ENCODE measurements around the gene NFATC2.

The NFATC2 gene

GRCh38 chr20:51428401-51429143, 113.9 kb downstream of the NFATC2 start:
- Histone ChIP-seq H3K9ac (ENCODE audit: low read length in 2 of 2) (peak overlapping the region in 1 of 2 donors; percentile 60), H3K27ac (ENCODE audit: low read length) (peak overlapping the region; percentile 80), H3K9me3 (ENCODE audit: control insufficient read depth in 2 of 2, low read length in 2 of 2) (no peaks in the 10 kb centered on the region), H3K4me1 (ENCODE audit: control insufficient read depth, insufficient read depth, low read length) (peaks cover 23% of the 10 kb centered on the region), H3K27me3 (ENCODE audit: control insufficient read depth in 1 of 2, insufficient read depth in 2 of 2, low read length in 2 of 2) (no peaks in the 10 kb centered on the region), H3K4me3 (ENCODE audit: low read length in 2 of 2) (peak overlapping the region; percentile 21 to 44), H3K36me3 (ENCODE audit: control insufficient read depth in 2 of 2, insufficient read depth in 2 of 2, low read length in 2 of 2) (peaks cover 0 to 4% of the 10 kb centered on the region in 2 donors)

- Histone ChIP-seq H3K36me3 (ENCODE audit: control insufficient read depth in 2 of 2, insufficient read depth in 2 of 2, low read length in 2 of 2) (peaks cover 0 to 3% of the 10 kb centered on the region in 2 donors), H3K4me1 (ENCODE audit: control insufficient read depth, insufficient read depth, low read length) (peaks cover 23% of the 10 kb centered on the region), H3K27me3 (ENCODE audit: control insufficient read depth in 1 of 2, insufficient read depth in 2 of 2, low read length in 2 of 2) (no peaks in the 10 kb centered on the region), H3K27ac (ENCODE audit: low read length) (peak overlapping the region; percentile 80), H3K4me3 (ENCODE audit: low read length in 2 of 2) (peak overlapping the region; percentile 29 to 44), H3K9me3 (ENCODE audit: control insufficient read depth in 2 of 2, low read length in 2 of 2) (no peaks in the 10 kb centered on the region), H3K9ac (ENCODE audit: low read length in 2 of 2) (peak overlapping the region; percentile 60 to 75)
Measured at GRCh38 chr20:51427651-51428291, 114.7 kb downstream of the NFATC2 start.

GRCh38 chr20:51426718-51427650, 115.5 kb downstream of the NFATC2 start:
- H3K9ac ChIP-seq (ENCODE audit: low read length in 2 of 2) = no peak overlapping the region
- peak overlapping the region; percentile 80 for H3K27ac ChIP-seq (ENCODE audit: low read length)
- H3K27me3 ChIP-seq (ENCODE audit: control insufficient read depth in 1 of 2, insufficient read depth in 2 of 2, low read length in 2 of 2) = no peaks in the 10 kb centered on the region
- H3K4me3 ChIP-seq (ENCODE audit: low read length in 2 of 2) = no peak overlapping the region
- no peaks in the 10 kb centered on the region for H3K9me3 ChIP-seq (ENCODE audit: control insufficient read depth in 2 of 2, low read length in 2 of 2)
- peaks cover 23% of the 10 kb centered on the region for H3K4me1 ChIP-seq (ENCODE audit: control insufficient read depth, insufficient read depth, low read length)
- H3K36me3 ChIP-seq (ENCODE audit: control insufficient read depth in 2 of 2, insufficient read depth in 2 of 2, low read length in 2 of 2) = peaks cover 0 to 2% of the 10 kb centered on the region in 2 donors

DNA sequence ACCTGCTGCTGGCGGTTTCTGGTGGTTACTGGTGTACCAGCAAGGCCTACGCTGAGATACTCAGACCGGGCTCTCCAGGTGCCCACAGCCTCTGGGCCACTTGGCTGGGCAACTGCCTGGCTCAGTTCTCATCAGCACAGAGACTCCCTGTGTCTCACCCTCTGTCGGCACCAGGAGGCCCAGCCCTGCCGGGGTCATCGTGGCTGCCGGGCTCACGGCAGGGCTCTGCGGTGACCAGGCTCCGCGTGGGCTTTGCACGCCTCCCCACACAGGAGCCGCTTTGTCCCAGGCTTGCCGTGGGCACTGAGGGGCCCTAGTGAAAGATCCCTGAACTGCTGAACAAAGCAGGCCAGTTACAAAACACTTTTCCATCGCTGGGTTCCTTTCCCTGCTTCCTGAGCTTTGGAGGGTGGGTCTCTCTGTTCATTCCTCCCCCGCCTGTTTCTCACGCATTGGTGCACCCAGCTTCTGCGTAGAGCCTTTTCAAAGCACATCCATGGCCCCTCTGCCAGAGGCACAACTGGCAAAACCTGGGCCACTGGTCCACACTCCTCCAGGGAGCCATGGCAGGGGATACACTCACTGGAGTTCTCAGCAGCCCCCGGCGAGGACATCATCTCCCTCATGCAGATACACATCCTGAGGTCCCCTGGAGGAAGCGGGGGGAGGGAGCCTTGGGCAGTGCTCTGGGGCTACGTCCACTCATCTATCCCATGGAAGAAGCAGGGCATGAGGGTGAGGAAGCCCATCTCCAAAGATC, 117.0 kb downstream of the NFATC2 start:
- H3K27me3 ChIP-seq (ENCODE audit: control insufficient read depth in 1 of 2, insufficient read depth in 2 of 2, low read length in 2 of 2) = no peaks in the 10 kb centered on the region
- no peaks in the 10 kb centered on the region for H3K9me3 ChIP-seq (ENCODE audit: control insufficient read depth in 2 of 2, low read length in 2 of 2)
- no peaks in the 10 kb centered on the region for H3K36me3 ChIP-seq (ENCODE audit: control insufficient read depth in 2 of 2, insufficient read depth in 2 of 2, low read length in 2 of 2)
- peaks cover 23% of the 10 kb centered on the region for H3K4me1 ChIP-seq (ENCODE audit: control insufficient read depth, insufficient read depth, low read length)
- no peak overlapping the region for H3K9ac ChIP-seq (ENCODE audit: low read length in 2 of 2)
- H3K27ac ChIP-seq (ENCODE audit: low read length) = no peak overlapping the region
- H3K4me3 ChIP-seq (ENCODE audit: low read length in 2 of 2) = no peak overlapping the region

DNA sequence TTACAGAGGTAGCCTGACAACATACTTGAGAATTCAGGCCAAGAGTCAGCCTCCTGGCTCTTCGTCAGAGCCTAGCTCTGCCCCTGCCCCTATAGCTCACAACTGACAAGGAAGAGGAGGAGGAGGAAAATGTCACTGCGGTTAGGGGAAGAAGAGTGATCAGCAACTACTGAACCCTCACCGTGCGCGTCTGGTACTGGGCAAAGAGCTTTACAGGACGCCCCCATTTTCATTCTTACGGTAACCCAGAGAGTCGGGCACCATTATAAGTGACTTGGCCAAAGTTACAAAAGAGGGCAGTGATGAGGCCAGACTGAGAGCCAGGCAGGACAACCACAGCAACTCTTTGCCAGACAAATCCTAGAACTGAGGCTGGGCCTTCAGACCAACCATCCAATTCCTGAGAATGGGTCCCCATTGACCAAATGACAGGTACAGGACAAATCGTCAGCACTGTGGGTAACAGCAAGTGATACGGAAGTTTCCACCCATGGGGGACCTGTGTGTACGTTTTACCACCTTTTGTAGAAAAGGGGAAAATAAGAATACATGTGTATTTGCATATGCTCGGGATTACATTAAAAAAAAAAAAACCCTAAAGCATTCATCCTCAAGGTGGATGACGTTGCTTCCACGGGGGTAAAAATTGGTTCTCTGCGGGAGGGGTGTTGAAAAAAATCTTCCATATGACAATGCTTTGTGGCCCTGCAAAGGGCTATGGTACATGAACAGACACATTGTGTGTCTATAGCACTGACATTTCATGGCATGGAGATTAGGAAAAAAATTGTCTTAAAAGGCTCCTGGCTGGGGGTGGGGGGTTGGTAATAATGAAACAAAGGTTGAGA, 118.0 kb downstream of the NFATC2 start:
- Histone ChIP-seq H3K36me3 (ENCODE audit: control insufficient read depth in 2 of 2, insufficient read depth in 2 of 2, low read length in 2 of 2) (no peaks in the 10 kb centered on the region), H3K4me1 (ENCODE audit: control insufficient read depth, insufficient read depth, low read length) (peaks cover 23% of the 10 kb centered on the region), H3K4me3 (ENCODE audit: low read length in 2 of 2) (no peak overlapping the region), H3K27ac (ENCODE audit: low read length) (no peak overlapping the region), H3K9me3 (ENCODE audit: control insufficient read depth in 2 of 2, low read length in 2 of 2) (no peaks in the 10 kb centered on the region), H3K9ac (ENCODE audit: low read length in 2 of 2) (no peak overlapping the region), H3K27me3 (ENCODE audit: control insufficient read depth in 1 of 2, insufficient read depth in 2 of 2, low read length in 2 of 2) (no peaks in the 10 kb centered on the region)

DNA sequence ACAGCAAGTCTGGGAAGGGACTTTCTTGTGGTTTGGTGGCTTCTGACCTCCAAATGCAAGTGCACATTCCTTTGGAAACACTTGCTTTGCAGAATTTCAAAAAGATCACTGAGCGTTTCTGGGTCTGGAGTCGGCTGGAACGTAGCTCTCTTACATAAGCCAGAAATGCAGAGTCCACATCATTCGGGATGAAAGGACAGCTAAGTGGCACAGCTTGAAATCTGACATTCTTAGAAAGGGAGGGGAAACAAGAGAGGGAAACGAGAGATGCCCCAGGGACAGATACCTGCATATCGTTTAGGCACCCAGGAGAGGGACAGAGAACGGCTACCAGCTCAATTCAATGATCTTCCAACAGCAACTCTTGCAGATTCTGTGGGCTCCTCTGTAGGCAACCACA, 118.7 kb downstream of the NFATC2 start:
- Histone ChIP-seq H3K36me3 (ENCODE audit: control insufficient read depth in 2 of 2, insufficient read depth in 2 of 2, low read length in 2 of 2) (no peaks in the 10 kb centered on the region), H3K9me3 (ENCODE audit: control insufficient read depth in 2 of 2, low read length in 2 of 2) (no peaks in the 10 kb centered on the region), H3K4me1 (ENCODE audit: control insufficient read depth, insufficient read depth, low read length) (peaks cover 16% of the 10 kb centered on the region), H3K4me3 (ENCODE audit: low read length in 2 of 2) (no peak overlapping the region), H3K9ac (ENCODE audit: low read length in 2 of 2) (no peak overlapping the region), H3K27ac (ENCODE audit: low read length) (no peak overlapping the region), H3K27me3 (ENCODE audit: control insufficient read depth in 1 of 2, insufficient read depth in 2 of 2, low read length in 2 of 2) (no peaks in the 10 kb centered on the region)

- Histone ChIP-seq H3K4me1 (ENCODE audit: control insufficient read depth, insufficient read depth, low read length) (peaks cover 11% of the 10 kb centered on the region), H3K9me3 (ENCODE audit: control insufficient read depth in 2 of 2, low read length in 2 of 2) (no peaks in the 10 kb centered on the region), H3K27ac (ENCODE audit: low read length) (no peak overlapping the region), H3K36me3 (ENCODE audit: control insufficient read depth in 2 of 2, insufficient read depth in 2 of 2, low read length in 2 of 2) (no peaks in the 10 kb centered on the region), H3K9ac (ENCODE audit: low read length in 2 of 2) (no peak overlapping the region), H3K4me3 (ENCODE audit: low read length in 2 of 2) (no peak overlapping the region), H3K27me3 (ENCODE audit: control insufficient read depth in 1 of 2, insufficient read depth in 2 of 2, low read length in 2 of 2) (no peaks in the 10 kb centered on the region)
Measured at GRCh38 chr20:51423290-51423667, 119.2 kb downstream of the NFATC2 start.

DNA sequence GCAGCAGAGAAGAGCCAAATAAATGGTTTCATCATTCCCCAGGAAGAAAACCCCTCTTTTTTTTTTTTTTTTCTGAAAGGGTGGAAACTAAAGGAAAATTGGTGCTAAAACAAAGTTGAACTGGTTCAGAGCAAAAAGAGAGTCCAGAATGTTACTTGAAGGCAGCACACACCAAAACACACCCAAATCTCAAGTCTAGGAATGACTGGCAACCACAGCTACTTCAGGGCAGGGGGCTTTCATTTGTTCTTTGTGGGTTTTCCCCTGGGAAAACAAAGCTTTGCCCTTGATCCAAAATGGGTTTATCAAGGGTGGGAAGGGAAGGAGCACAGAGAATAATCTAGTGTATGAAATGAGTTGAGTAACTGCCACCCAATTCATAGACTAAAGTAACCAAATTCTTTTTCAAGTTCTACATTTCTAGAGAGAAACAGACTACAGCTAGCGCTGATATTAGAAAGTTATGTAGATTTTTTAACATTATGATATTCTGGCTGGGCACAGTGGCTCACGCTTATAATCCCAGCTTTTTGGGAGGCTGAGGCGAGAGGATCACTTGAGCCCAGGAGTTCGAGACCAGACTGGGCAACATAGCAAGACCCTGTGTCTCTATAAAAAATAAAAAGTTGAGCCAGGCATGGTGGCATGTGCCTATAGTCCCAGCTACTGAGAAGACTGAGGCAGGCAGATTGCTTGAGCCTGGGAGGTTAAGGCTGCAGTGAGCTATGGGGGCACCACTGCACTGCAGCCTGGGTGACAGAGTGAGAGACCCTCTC, 119.8 kb downstream of the NFATC2 start:
- Histone ChIP-seq H3K36me3 (ENCODE audit: control insufficient read depth in 2 of 2, insufficient read depth in 2 of 2, low read length in 2 of 2) (no peaks in the 10 kb centered on the region), H3K27me3 (ENCODE audit: control insufficient read depth in 1 of 2, insufficient read depth in 2 of 2, low read length in 2 of 2) (no peaks in the 10 kb centered on the region), H3K9ac (ENCODE audit: low read length in 2 of 2) (no peak overlapping the region), H3K9me3 (ENCODE audit: control insufficient read depth in 2 of 2, low read length in 2 of 2) (no peaks in the 10 kb centered on the region), H3K4me3 (ENCODE audit: low read length in 2 of 2) (no peak overlapping the region), H3K27ac (ENCODE audit: low read length) (no peak overlapping the region), H3K4me1 (ENCODE audit: control insufficient read depth, insufficient read depth, low read length) (peaks cover 5% of the 10 kb centered on the region)

GRCh38 chr20:51420805-51421204, 121.7 kb downstream of the NFATC2 start:
- H3K4me3 ChIP-seq (ENCODE audit: low read length in 2 of 2) = no peak overlapping the region
- no peaks in the 10 kb centered on the region for H3K9me3 ChIP-seq (ENCODE audit: control insufficient read depth in 2 of 2, low read length in 2 of 2)
- no peaks in the 10 kb centered on the region for H3K27me3 ChIP-seq (ENCODE audit: control insufficient read depth in 1 of 2, insufficient read depth in 2 of 2, low read length in 2 of 2)
- H3K27ac ChIP-seq (ENCODE audit: low read length) = no peak overlapping the region
- H3K4me1 ChIP-seq (ENCODE audit: control insufficient read depth, insufficient read depth, low read length) = no peaks in the 10 kb centered on the region
- no peak overlapping the region for H3K9ac ChIP-seq (ENCODE audit: low read length in 2 of 2)
- H3K36me3 ChIP-seq (ENCODE audit: control insufficient read depth in 2 of 2, insufficient read depth in 2 of 2, low read length in 2 of 2) = no peaks in the 10 kb centered on the region

All from stomach smooth muscle (tissue), 2 donors.